Activated CD8-positive, alpha-beta memory T cell treated with anti-CD3 and anti-CD28 coated beads for 4 hours (primary cell): ENCODE data around the gene OAS1.

Experiments used
- DNase-seq, 2 donors: peaks; one replicate each; pipeline ENCODE4 v3.0.0-alpha.2; 2020; ENCODE audit warnings: low read depth in 2 of 2

Gene OAS1

DNA sequence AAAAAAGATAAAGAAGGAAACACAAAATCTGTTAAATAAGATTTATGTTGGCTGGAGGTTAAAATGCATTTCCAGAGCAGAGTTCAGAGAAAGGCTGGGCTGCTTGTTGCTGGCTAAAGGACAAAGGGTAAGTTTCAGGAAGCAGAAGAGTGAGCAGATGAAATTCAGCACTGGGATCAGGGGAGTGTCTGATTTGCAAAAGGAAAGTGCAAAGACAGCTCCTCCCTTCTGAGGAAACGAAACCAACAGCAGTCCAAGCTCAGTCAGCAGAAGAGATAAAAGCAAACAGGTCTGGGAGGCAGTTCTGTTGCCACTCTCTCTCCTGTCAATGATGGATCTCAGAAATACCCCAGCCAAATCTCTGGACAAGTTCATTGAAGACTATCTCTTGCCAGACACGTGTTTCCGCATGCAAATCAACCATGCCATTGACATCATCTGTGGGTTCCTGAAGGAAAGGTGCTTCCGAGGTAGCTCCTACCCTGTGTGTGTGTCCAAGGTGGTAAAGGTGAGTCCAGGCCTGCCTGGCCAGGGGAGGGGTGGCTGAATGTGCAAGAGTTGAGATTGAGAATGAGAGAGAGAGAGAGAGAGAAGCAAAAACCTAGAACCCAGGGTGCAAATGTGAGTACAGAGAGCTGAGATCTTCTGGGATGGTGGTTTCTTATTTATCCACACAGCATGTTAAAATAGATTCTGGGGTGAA lies at the start of gene OAS1:
TSS of gene OAS1 (plus strand) at position 251 of the 703 bp plus-strand sequence. CDS start at position 329, 78 bp downstream.
- no peak for DNase-seq

- DNase-seq, result no peak
Observed at GRCh38 chr12:112859291-112859690, 47.5 kb upstream of the OAS1 start.

GRCh38 chr12:112860181-112860580 lies 46.6 kb upstream of the OAS1 start:
- DNase-seq, result no peak

GRCh38 chr12:112861284-112861683 lies 45.5 kb upstream of the OAS1 start:
- DNase-seq, result no peak

DNA sequence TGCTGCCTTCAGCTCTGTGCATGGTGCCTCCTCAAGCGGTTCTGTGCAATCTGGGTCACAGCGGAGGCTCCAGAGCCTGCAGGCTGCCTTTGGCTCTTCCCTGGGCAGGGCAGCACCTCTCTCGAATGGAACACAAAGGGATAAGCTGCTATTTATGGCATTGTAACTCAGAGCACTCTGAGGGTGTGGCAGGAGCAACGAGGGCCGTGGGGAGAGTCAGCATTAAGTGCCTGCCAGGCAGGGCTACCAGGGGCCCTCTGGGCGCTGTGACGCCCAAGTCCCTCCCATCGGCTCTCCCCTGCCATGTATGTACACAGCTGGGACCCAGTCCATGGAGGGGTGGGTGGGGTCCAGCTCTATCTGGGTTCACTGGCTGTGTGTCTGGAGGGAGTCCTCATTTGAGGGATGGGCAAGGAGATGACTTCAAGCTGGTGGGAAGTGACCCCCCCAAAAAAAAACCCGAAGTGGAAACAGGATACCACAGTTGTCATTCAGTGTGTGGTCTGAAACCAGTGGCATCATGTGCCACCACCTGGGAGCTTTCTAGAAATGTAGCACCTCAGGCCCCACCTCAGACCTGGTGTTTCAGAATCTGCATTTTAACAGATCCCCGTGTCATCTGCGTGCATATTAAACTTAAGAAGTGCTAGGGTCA lies 44.0 kb upstream of the OAS1 start:
- DNase-seq, result no peak

DNA sequence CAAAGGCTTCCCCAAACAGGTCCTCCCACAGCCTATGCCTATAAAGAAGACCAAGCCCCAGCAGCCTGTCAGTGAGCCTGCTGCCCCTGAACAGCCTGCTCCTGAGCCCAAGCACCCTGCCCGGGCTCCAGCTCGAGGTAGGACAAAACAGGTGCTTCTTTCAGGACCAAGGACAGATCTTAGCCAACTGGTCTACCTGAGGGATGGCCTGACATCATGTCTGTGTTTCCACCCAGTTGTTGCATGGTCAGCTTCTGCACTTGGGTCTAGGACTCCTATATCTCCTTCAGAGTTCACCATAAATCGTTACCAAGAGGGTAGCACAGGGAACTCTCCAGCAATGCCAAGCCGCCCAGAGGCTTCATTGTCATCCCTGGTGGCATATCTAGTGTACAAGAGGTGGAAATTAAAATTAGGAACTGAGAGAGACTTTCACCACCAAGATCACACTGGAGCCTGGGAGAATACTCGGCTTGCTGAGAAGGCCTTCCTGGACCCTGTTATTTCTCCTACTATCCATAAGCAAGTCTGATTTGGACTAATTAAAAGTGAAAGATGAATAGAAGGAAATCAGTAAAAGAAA lies 38.2 kb upstream of the OAS1 start:
- DNase-seq, result no peak

GRCh38 chr12:112869091-112869490 lies 37.7 kb upstream of the OAS1 start:
- DNase-seq, result no peak

DNA sequence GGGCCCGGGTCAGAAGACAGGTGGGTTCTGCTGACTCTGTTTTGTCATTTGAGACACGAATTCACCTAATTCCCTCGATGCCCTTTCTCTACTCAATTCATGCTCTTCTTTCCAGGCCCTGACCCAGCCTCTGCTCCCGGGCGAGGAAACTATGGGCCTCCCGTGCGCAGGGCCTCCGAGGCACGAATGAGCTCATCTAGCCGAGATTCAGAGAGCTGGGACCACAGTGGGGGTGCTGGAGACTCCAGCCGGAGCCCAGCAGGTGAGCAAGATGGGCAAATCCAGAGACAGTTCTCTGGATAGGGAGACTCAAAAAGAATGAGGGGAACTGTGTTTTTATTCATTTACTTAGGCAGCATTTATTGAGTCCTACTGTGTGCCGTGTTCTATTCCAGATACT lies 37.0 kb upstream of the OAS1 start:
- DNase-seq, result no peak

GRCh38 chr12:112870267-112870980 lies 36.3 kb upstream of the OAS1 start:
- no peak for DNase-seq

GRCh38 chr12:112875608-112876007 lies 31.2 kb upstream of the OAS1 start:
- DNase-seq, result no peak

DNA sequence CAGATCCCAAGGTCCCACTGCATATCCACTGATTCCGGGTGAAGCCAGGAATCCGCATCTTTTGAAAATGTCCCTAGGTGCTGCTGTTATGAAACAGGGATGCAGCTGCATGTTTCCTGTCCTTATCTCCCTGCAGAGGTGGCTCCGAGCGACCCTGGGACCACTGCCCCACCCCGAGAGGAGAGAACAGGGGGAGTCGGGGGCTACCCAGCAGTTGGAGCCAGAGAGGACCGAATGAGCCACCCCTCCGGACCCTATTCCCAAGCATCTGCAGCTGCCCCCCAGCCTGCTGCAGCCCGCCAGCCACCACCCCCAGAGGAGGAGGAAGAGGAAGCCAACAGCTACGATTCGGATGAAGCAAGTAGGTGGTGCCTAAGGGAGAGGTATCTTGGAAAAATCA lies 30.3 kb upstream of the OAS1 start:
- no peak for DNase-seq

GRCh38 chr12:112877006-112877405 lies 29.8 kb upstream of the OAS1 start:
- no peak for DNase-seq

DNA sequence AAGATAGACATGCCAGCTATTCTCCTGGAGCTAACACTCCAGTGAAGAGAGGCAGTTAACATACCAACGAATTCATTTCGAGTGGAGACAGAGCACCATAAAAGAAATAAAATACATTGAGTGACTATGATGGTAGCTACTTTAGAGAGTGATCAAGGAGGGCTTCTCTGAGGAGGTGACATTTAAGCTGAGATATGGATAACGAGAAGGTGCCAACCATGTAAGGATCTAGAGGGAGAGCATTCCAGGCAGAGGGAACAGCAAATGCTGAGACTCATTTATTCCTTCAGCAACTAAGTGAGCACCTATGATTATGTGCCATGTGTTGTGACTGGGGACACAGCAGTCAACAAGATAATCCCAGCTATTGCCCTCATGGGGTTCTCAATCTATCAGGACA lies 28.3 kb upstream of the OAS1 start:
- DNase-seq, result no peak

DNA sequence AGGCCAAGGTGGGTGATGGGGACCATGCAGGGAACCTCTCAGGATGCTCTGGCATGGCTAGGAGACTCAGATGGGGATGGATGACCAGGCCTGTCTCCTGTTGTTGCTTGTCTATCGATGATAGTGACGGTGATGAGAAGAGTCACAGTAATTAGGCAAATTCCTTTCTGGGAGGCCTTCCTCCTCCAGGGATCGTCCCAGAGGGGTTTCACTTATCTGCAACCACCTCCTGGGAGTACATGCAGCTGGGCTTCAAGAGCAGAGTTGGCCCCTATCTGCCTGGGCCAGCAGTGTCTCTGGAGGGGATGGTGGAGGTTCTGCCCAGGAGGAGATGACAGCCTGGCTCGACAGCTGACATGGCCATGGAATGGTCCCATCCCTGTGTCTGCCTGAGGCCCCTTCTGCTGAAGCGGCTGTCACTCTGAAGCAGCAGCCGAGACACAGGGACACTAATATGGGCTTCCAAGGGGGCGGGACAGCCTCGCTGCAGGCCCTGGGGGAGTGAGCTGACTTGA lies 27.5 kb upstream of the OAS1 start:
- no peak for DNase-seq

- DNase-seq, result no peak
Observed at GRCh38 chr12:112881602-112882001, 25.2 kb upstream of the OAS1 start.

- DNase-seq, result no peak
Observed at GRCh38 chr12:112885236-112885635, 21.5 kb upstream of the OAS1 start.

DNA sequence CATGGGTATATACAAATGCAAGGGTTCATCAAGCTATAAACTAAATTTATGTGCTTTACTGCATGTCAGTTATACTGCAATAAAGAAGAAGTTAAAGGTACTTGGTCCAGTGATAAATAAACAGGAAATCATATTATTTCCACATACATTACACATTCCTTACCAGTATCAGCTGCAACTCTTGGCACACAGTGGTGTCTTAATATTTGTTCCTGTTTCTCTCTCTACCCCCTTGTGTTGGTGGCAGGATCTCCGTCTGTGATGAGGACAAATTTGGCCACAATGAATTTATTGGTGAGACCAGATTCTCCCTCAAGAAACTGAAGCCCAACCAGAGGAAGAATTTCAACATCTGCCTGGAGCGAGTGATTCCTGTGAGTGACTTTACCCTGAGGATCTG lies 19.2 kb upstream of the OAS1 start:
- no peak for DNase-seq

DNA sequence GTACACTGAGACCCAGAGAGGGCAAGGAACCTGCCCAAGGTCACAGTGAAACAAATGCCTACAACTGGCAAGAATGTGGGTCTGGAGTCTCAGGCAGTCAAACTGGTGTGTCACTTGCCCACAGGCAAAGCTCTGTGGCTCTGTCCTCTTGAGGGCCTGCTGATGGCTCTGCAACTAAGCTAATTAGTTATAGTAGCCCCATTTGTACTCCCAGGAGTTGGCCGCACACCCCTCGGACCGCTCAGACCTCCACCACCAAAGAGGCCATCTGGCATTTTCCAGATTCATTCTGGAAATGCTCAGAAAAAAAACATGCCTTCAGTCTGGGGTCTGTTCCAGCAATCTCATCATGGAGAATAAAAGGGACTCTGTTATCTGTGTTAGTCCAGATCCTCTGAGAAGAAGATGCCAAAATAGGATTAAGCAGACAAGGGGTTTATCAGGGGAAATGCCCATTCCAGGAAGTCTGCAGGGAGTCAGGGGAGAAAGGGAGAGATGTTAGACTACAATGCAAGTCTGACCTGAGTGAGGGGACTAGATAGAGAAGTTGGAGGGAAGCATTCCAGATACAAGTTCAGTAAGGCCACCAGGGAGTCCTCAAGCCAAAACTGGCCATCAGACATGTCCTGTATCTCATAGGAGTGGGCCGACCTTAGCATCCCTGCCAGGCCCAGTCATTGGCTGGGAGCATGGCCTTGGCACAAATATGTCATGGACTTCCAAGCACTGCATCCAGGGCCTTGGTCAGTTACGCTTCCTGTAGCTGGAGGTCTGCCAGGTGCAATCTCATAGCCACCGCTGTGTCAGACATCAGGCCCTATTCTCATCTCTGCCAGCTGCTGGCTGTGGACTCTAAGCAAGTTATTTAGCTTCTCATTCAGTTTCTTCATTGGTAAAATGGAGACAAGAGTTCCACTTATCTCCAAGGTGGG lies 15.4 kb upstream of the OAS1 start:
- no peak for DNase-seq

- DNase-seq, result no peak
Observed at GRCh38 chr12:112892856-112893255, 13.9 kb upstream of the OAS1 start.

DNA sequence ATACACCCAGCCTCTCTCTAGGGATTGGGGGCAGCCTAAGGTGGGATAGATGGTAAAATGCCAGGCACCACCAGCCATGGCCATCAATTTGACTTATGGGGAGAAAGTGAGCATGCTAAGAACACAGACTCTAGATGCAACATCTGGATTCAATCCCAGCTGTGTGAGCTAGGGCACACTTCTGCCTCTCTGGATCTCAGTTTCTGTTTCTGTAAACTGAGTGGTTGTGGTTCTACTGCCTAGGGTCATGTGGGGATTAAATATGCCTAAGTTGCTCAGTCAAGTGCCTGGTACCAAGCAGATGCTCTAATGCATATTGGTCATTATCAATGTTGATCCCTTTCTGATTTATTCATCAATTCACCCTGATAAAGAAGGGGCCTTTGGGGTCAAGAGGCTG lies 12.6 kb upstream of the OAS1 start:
- DNase-seq, result no peak

GRCh38 chr12:112898380-112898779 lies 8.4 kb upstream of the OAS1 start:
- no peak for DNase-seq
